IPS DF 6.9 (cell line): ENCODE data around the gene TPSB2.
"Not testable (repeated sequence)": the region's sequence is repeated elsewhere in the genome, so short reads cannot be mapped to it uniquely, and the experiment has no call there.

Experiments used
- DNase-seq: peaks from one replicate; pipeline ENCODE4 v3.0.0-alpha.2; 2013; ENCODE audit warnings: low read depth, low spot score
- H3K27ac ChIP-seq: one replicate; pipeline ENCODE4 v1.5.1; 2013; ENCODE audit warnings: low read length, control low read depth
- H3K27me3 ChIP-seq: 2 replicates; pipeline ENCODE4 v1.6.1; 2013; ENCODE audit warnings: mild to moderate bottlenecking, low read length; ENCODE audit not compliant: control insufficient read depth, insufficient read depth
- H3K36me3 ChIP-seq: 2 replicates; pipeline ENCODE4 v1.6.1; 2013; ENCODE audit warnings: low read length; ENCODE audit not compliant: control insufficient read depth, insufficient read depth
- H3K4me1 ChIP-seq: 2 replicates; pipeline ENCODE4 v1.6.1; 2013; ENCODE audit warnings: low read length; ENCODE audit not compliant: control insufficient read depth, insufficient read depth
- H3K4me3 ChIP-seq: 2 replicates; pipeline ENCODE4 v1.5.1; 2013; ENCODE audit warnings: mild to moderate bottlenecking, low read length
- H3K9me3 ChIP-seq: 2 replicates; pipeline ENCODE4 v1.6.1; 2013; ENCODE audit warnings: low read length, inconsistent platforms; ENCODE audit not compliant: control insufficient read depth, insufficient read depth
- WGBS: extraction: QIAGEN DNeasy Blood & Tissue Kit; methylation state at CpG from one replicate; pipeline ENCODE4 v1.1.7; 2013; ENCODE audit warnings: mixed read lengths, missing lambda C conversion rate; ENCODE audit not compliant: insufficient read length, insufficient coverage; 5-methylcytosine and 5-hydroxymethylcytosine counted together

Gene TPSB2

GRCh38 chr16:1254821-1255220 lies 24.8 kb upstream of the TPSB2 start:
- not testable (repeated sequence) for H3K4me1 ChIP-seq, DNase-seq, H3K4me3 ChIP-seq, H3K36me3 ChIP-seq, H3K27me3 ChIP-seq, H3K9me3 ChIP-seq, H3K27ac ChIP-seq
- WGBS = no CpG with 5 or more reads among the region's 3 CpGs

GRCh38 chr16:1253701-1254364 lies 23.8 kb upstream of the TPSB2 start:
- H3K36me3 ChIP-seq, H3K4me3 ChIP-seq, DNase-seq, H3K27ac ChIP-seq, H3K9me3 ChIP-seq, H3K4me1 ChIP-seq, H3K27me3 ChIP-seq: not testable (repeated sequence)
- no CpG with 5 or more reads among the region's 47 CpGs for WGBS

- H3K4me1 ChIP-seq, H3K27me3 ChIP-seq, DNase-seq, H3K4me3 ChIP-seq, H3K27ac ChIP-seq, H3K9me3 ChIP-seq, H3K36me3 ChIP-seq: not testable (repeated sequence)
- no CpG with 5 or more reads among the region's 43 CpGs for WGBS
Measured at GRCh38 chr16:1249031-1249755, 19.2 kb upstream of the TPSB2 start.

- WGBS = no CpG with 5 or more reads among the region's 14 CpGs
Measured at GRCh38 chr16:1247903-1248537, 18.0 kb upstream of the TPSB2 start.

DNA sequence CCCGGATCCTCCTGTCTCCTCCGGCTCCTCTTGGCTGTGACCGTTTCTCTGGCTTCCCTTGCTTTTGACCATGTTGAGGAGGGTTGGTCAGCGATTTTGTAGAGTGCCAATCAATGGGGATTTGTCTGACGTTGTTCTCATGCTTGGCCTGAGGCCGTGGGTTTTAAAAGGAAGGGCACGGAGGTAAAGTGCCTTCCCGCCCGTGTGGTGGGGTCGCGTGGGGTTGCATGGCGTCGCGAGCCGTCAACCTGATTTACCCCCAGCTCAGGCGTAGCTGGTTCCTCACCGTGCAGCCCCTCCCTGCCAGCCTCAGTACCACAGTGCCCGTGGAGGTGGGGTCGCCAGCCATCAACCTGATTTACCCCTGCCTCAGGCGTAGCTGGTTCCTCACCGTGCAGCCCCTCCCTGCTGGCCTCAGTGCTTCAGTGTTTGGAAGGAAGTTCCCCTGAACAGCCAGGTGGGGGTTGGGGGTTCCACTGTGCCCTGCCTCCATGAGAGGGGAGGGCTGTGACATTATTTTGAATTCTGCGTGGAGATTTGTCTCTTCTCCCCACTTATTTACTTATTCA lies 15.6 kb upstream of the TPSB2 start:
- no peak overlapping the region for H3K4me3 ChIP-seq
- H3K4me1 ChIP-seq = no peaks in the 10 kb centered on the region
- no peaks in the 10 kb centered on the region for H3K9me3 ChIP-seq
- H3K27ac ChIP-seq = no peak overlapping the region
- no peaks in the 10 kb centered on the region for H3K36me3 ChIP-seq
- no peak for DNase-seq
- no peaks in the 10 kb centered on the region for H3K27me3 ChIP-seq
- no CpG with 5 or more reads among the region's 22 CpGs for WGBS

More at GRCh38 chr16:1247903-1248537, 18.0 kb upstream of the TPSB2 start:
- H3K36me3 ChIP-seq, DNase-seq, H3K4me1 ChIP-seq, H3K27ac ChIP-seq, H3K9me3 ChIP-seq, H3K4me3 ChIP-seq, H3K27me3 ChIP-seq: not testable (repeated sequence)

DNA sequence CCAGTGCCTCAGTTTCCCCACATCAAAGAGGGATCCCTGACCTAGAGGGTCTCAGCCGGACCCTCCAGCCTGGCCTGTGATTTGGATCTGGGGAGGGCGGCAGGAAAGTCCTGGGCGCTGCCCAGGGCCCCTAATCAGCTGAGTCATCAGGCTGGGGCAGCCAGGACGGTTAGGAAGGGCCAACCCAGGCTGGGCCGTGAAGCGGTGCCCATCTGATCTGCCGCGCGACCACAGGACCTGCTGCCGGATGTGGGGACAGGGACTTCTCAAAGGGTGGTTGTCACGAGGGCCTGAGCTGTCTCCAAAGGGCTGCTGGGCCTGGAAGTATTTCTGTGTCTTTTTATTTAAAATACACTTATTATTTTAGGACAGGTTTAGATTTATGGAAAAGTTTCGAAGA lies 14.9 kb upstream of the TPSB2 start:
- Histone ChIP-seq H3K9me3 (no peaks in the 10 kb centered on the region), H3K4me3 (no peak overlapping the region), H3K27ac (no peak overlapping the region), H3K4me1 (no peaks in the 10 kb centered on the region), H3K27me3 (no peaks in the 10 kb centered on the region), H3K36me3 (no peaks in the 10 kb centered on the region)
- no CpG with 5 or more reads among the region's 12 CpGs for WGBS
- no peak for DNase-seq

DNA sequence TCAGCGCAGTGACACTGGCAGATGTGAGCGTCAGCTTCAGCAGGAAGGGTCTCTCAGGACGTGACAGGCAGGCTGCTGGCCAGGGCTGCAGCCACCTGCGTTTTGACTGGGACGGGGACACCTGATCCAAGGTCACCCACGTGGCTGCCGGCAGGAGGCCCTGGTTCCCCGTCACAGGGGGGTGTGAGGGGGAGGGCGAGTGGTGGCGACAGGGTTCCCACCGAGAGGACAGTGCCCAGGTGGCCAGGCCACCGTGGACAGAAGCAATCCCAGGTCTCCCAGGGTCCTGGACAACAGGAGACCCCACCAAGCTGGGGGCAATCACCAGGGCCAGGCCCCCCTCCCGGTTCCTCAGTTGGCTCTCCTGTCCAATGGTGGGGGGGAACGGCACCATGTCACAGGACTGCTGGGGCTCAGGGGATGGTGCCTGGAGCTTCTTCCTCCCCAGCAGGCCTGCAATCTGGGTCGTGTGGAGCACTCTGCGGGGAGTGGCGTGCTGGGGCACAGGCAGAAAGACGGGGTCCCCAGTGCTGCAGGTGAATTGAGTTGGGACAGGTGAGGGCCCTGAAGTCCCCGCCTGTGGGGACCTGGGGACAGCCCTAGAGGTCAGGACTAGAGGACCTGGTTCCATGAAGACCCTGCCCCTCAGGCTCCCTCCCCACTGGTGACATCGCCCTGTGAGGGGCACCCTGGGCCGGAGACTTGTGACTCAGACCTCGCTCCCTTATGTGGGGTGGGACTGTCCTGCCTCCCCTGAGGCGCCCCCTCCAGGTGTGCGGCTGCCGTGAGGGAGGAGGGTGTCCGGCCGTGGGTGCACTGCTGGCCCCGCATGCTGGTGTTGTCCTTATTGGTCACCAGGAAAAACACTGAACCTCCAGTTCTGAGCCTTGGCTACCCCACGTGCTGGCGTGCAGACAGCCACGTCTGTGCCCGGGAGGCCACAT lies 14.2 kb upstream of the TPSB2 start:
- H3K4me1 ChIP-seq, H3K4me3 ChIP-seq, H3K27ac ChIP-seq, DNase-seq, H3K27me3 ChIP-seq, H3K36me3 ChIP-seq, H3K9me3 ChIP-seq: not testable (repeated sequence)
- WGBS = no CpG with 5 or more reads among the region's 32 CpGs

- H3K27me3 ChIP-seq, H3K9me3 ChIP-seq, H3K4me3 ChIP-seq, DNase-seq, H3K4me1 ChIP-seq, H3K36me3 ChIP-seq, H3K27ac ChIP-seq: not testable (repeated sequence)
- no CpG with 5 or more reads among the region's 11 CpGs for WGBS
Measured at GRCh38 chr16:1243363-1243762, 13.4 kb upstream of the TPSB2 start.

- not testable (repeated sequence) for DNase-seq, H3K27ac ChIP-seq, H3K36me3 ChIP-seq, H3K27me3 ChIP-seq, H3K4me1 ChIP-seq, H3K9me3 ChIP-seq, H3K4me3 ChIP-seq
- WGBS = no CpG with 5 or more reads among the region's 15 CpGs
Measured at GRCh38 chr16:1241081-1241480, 11.1 kb upstream of the TPSB2 start.

GRCh38 chr16:1240436-1240835 lies 10.5 kb upstream of the TPSB2 start, which contains the start of gene TPSAB1:
Gene TPSAB1 (plus strand): TSS chr16:1240705. CDS start chr16:1240939, 234 bp downstream.
- no CpG with 5 or more reads among the region's 12 CpGs for whole genome bisulfite sequencing
- not testable (repeated sequence) for H3K36me3 ChIP-seq, H3K4me3 ChIP-seq, H3K27me3 ChIP-seq, H3K9me3 ChIP-seq, H3K4me1 ChIP-seq, H3K27ac ChIP-seq, DNase-seq
